GM12801 (cell line): ENCODE results near the gene MRGPRD.

Experiments
- CTCF ChIP-seq: IDR thresholded peaks from one replicate; pipeline ENCODE4 v1.5.1; 2011; ENCODE audit warnings: control low read depth; ENCODE audit not compliant: insufficient read length; ENCODE audit errors: extremely low read depth

The MRGPRD gene

GRCh38 chr11:68936358-68936636 is 44.5 kb downstream of the MRGPRD start:
- no peak for TF ChIP-seq CTCF

- TF ChIP-seq CTCF: no peak
These were observed 45.0 kb downstream of the MRGPRD start for GRCh38 chr11:68935516-68936357.

- TF ChIP-seq CTCF: no peak
These were observed 45.7 kb downstream of the MRGPRD start for GRCh38 chr11:68935066-68935465.

DNA sequence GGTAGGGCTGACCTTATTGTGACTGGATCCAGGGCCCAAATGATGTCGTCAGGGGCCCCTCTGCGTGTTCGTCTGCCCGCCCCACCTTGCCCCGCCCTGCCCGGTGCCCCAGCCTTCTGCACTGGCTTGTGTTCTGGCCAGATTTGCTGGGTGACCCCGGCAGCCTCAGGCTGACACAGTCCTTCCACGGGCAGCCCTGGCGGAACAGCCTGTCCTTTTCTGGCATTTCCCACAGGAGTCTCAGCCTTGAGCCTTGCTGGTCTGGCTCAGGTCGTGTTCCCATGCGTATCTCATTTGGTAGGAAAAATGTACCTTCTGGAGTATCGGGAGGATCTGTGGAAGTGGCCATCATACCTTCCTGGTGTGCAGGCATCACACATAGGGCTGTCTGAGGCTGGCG is 46.1 kb downstream of the MRGPRD start:
- TF ChIP-seq CTCF: no peak

- no peak for TF ChIP-seq CTCF
These were observed 46.5 kb downstream of the MRGPRD start for GRCh38 chr11:68934321-68934645.

DNA sequence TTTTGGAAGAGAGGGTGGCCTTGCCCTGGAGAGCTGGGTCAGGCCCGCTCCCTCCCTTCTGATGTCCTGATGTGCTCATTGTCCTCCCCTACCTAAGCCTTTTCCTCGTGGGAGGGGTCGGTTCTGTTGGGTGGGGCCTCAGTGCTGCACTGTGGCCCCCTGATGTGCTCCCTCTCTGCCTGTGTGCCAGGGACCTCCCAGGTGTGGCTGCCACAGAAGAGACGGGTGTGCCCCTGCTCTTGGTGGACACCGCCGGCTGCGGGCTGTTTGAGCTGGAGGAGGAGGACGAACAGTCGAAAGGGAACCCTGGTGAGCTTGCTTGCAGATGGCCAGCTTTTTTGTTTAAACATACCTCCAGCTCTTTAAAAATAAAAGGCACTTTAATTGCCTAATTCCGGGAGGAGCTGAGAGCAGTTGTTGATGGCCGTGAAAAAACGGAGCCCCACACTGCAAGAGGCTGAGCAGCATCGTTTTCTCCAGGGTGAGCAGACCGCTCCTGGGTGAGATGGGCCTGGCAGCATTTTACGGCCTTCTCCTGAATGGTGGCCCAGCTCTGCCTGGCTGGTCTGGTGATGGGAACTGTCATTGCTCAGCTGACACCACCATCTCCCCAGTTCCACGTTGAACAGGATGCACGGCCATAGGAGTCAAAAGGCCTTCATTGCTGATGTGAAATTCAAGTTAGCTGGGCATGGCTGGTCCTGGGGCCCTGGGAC is 47.0 kb downstream of the MRGPRD start:
- TF ChIP-seq CTCF: no peak

- no peak for TF ChIP-seq CTCF
These were observed 47.7 kb downstream of the MRGPRD start for GRCh38 chr11:68932933-68933577.
